Gastrocnemius medialis (tissue), 4 donors: ENCODE data around the gene ZBTB43. TPM values are rescaled to one million over a fixed set of nuclear protein-coding genes. Genes with fewer than 3 reads are reported as not detected.

ENCODE experiments used
- ATAC-seq, 2 donors: fragments of 150-250 bp; one replicate each; pipeline ENCODE4 v1.9.1; 2016
- DNase-seq, 2 donors: peaks; one replicate each; pipeline ENCODE4 v3.0.0-alpha.2; 2019
- H3K27ac ChIP-seq, 4 donors: fragments of 200-600 bp; sonication (generic); 1 replicate in 1 of 4; 2 replicates in 3 of 4; pipeline ENCODE4 v1.5.1; 2016 to 2018; ENCODE audit warnings: mild to moderate bottlenecking in 2 of 4, moderate library complexity in 1 of 4
- H3K27me3 ChIP-seq, 3 donors: fragments of 200-600 bp; sonication (generic) in 2 of 3; 1 replicate in 1 of 3; 2 replicates in 2 of 3; pipeline versions ENCODE4 v1.5.1 to v1.6.0; 2016 to 2019; ENCODE audit warnings: mild to moderate bottlenecking in 1 of 3, moderate library complexity in 1 of 3
- H3K36me3 ChIP-seq, 2 donors: fragments of 200-600 bp; sonication (generic) in 1 of 2; one replicate each; pipeline ENCODE4 v1.5.1; 2017 to 2018
- H3K4me1 ChIP-seq, 2 donors: fragments of 200-600 bp; sonication (generic) in 1 of 2; one replicate each; pipeline ENCODE4 v1.5.1; 2016 to 2017; ENCODE audit warnings: mild to moderate bottlenecking in 2 of 2
- H3K4me3 ChIP-seq, 4 donors: fragments of 200-600 bp; sonication (generic) in 3 of 4; 1 replicate in 1 of 4; 2 replicates in 3 of 4; pipeline ENCODE4 v1.5.1; 2016 to 2019; ENCODE audit warnings: mild to moderate bottlenecking in 2 of 4
- H3K9me3 ChIP-seq, 3 donors: fragments of 200-600 bp; sonication (generic) in 2 of 3; 1 replicate in 1 of 3; 2 replicates in 2 of 3; pipeline ENCODE4 v1.5.1; 2016 to 2019
- CTCF ChIP-seq, 5 experiments: fragments of 450-650 bp in 3 of 5; fragments of 200-600 bp in 2 of 5; sonication (generic) in 2 of 5; IDR thresholded peaks in 4 of 5; conservative IDR thresholded peaks in 1 of 5; 1 replicate in 4 of 5; 2 replicates in 1 of 5; pipeline ENCODE4 v1.5.1; 2016 to 2019; ENCODE audit warnings: antibody characterized with exemption in 5 of 5, mild to moderate bottlenecking in 3 of 5, moderate library complexity in 3 of 5
- POLR2A ChIP-seq, 2 donors: fragments of 450-650 bp; IDR thresholded peaks; one replicate each; pipeline ENCODE4 v1.6.1; 2017; ENCODE audit warnings: antibody characterized with exemption in 2 of 2, mild to moderate bottlenecking in 2 of 2, moderate library complexity in 2 of 2
- in situ Hi-C, 4 donors: fragments of 200-750 bp; cut with MboI; loops; one replicate each; pipeline versions ENCODE4 v1.15.0 to v1.8.0; 2017; ENCODE audit warnings: low sequenced_read_pairs in 4 of 4
- intact Hi-C: fragments of 100-400 bp; cut with DNase I; formaldehyde crosslinking; loops from one replicate; pipeline ENCODE4 v1.15.1; 2023; ENCODE audit warnings: low total_unique reads
- total RNA-seq, 4 donors: library from RNA; depleted of rRNA; stranded (reverse); fragments of >200 nt; gene quantifications; one replicate each; pipeline versions ENCODE4 v1.1.0 to v1.2.3, GENCODE V29; 2016

ZBTB43 gene
- 10 to 100 TPM; 44.9 to 65.2 (median 60.0) TPM for total RNA-seq

DNA sequence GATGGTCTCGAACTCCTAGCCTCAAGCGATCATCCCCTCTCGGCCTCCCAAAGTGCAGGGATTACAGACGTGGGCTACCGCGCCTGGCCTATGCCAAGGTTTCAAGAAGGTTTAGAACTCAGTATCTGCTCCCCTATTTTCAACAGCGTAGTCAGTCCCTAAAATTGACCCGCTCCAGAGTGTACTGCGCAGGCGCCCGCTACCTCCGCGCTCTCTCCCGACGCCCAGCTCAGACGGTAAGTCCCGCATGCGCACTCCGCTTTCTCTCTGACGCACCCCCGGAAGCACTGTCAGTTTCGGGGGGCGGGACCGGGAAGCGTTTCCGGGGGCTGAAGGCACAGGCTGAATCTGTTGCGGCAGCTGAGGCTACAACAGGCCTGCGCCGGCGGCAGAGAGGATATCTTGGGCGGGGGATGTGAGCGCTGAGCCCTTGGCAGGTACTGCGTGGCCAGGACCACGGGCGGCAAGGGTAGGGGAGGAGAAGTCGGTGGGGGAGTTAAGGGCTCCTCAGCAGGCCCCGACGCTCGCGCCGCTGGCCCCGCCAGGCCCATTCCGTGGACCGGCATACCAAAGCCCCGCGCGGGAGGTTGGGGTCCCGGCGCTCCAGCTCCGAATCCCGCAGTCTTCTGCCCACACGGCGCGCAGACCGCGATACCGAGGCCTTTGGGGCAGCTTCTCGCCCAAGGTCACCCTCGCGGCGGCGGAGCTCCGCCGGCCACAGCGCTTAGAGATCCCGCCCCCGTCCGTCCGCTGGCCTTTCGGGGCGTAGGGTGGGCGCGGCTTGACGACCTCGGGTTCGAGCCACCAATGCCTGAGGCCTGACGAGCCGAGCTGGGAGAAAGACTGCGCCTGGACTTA, at the start of gene ZBTB43:
TSS of gene ZBTB43 (plus strand) at position 345 of the 858 bp plus-strand sequence. CDS start 27,470 bp downstream, outside the sequence.
- Histone ChIP-seq H3K27me3 (no peaks in the 10 kb centered on the region), H3K27ac (peak within 1 kb of the TSS; percentile 88 to 100 (median 98)), H3K9me3 (no peaks in the 10 kb centered on the region), H3K36me3 (peaks cover 0 to 13% of the 10 kb centered on the region in 2 donors), H3K4me1 (peaks cover 33 to 45% of the 10 kb centered on the region in 2 donors), H3K4me3 (peak within 1 kb of the TSS; percentile 75 to 98 (median 90))
- peak; percentile 63 to 69 for ATAC-seq
- intact Hi-C loops (loop anchor here (5.0 to 10.0 kb wide), 2 partner anchors 57 to 330 kb away; partner anchors contain the start of gene ZBTB34), in situ Hi-C loops (no loop called here)
- DNase-seq = peak; percentile 96 to 98
- TF ChIP-seq POLR2A (IDR thresholded peaks at IDR 0.05) (peak; percentile 98), CTCF (IDR thresholded peaks at IDR 0.05 in 4 of 5, conservative IDR thresholded peaks at IDR 0.05 in 1 of 5) (no peak)

DNA sequence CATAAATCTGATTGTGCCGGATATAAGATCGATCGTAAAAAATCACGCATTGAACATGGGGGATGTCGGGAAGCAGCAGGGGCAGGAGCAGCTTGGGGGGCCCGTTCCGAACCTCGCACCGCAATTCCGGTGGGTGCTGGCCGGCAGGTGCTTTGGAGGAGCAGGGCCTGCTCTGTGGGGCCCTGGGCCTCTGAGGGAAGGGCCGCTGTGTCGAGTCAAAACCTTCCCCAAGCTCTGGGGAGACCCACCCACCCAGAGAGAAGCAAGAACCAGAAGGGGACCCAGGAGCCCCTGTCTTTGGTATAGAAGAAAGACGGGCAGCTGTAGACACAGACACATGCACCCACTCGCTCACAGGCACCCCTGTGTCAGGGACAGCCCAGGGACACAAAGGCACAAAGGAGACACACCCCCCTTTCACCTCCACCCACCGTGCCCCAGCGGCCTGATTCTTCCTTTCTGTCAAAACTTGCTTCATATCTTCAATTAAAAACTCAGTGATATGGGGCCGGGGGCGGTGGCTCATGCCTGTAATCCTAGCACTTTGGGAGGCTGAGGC, 49.4 kb upstream of the ZBTB43 start:
- TF ChIP-seq POLR2A (IDR thresholded peaks at IDR 0.05) = no peak
- TF ChIP-seq CTCF (IDR thresholded peaks at IDR 0.05 in 4 of 5, conservative IDR thresholded peaks at IDR 0.05 in 1 of 5) = no peak
- in situ Hi-C loops = no loop called here
- no peak for ATAC-seq

GRCh38 chr9:126756238-126756637, 48.6 kb upstream of the ZBTB43 start:
- intact Hi-C loops (no loop called here), in situ Hi-C loops (no loop called here)
- Histone ChIP-seq H3K4me3 (no peak overlapping the region), H3K9me3 (no peaks in the 10 kb centered on the region), H3K27me3 (peaks cover 5 to 10% (median 9%) of the 10 kb centered on the region in 3 donors), H3K4me1 (no peaks in the 10 kb centered on the region), H3K36me3 (no peaks in the 10 kb centered on the region), H3K27ac (no peak overlapping the region)
- TF ChIP-seq CTCF (IDR thresholded peaks at IDR 0.05 in 4 of 5, conservative IDR thresholded peaks at IDR 0.05 in 1 of 5) (no peak), POLR2A (IDR thresholded peaks at IDR 0.05) (no peak)
- DNase-seq (no peak), ATAC-seq (no peak)

More for the DNA sequence above, 49.4 kb upstream of the ZBTB43 start:
- Histone ChIP-seq H3K36me3 (no peaks in the 10 kb centered on the region), H3K27ac (no peak overlapping the region), H3K9me3 (no peaks in the 10 kb centered on the region), H3K4me3 (no peak overlapping the region), H3K4me1 (no peaks in the 10 kb centered on the region), H3K27me3 (peaks cover 5 to 16% (median 15%) of the 10 kb centered on the region in 3 donors)
- intact Hi-C loops = no loop called here
- no peak for DNase-seq

GRCh38 chr9:126756876-126757415, 47.9 kb upstream of the ZBTB43 start:
- TF ChIP-seq CTCF (IDR thresholded peaks at IDR 0.05 in 4 of 5, conservative IDR thresholded peaks at IDR 0.05 in 1 of 5) (no peak), POLR2A (IDR thresholded peaks at IDR 0.05) (no peak)
- intact Hi-C loops (no loop called here), in situ Hi-C loops (no loop called here)
- H3K27me3 ChIP-seq = peaks cover 1 to 11% (median 10%) of the 10 kb centered on the region in 3 donors
- DNase-seq (no peak), ATAC-seq (no peak)
- no peaks in the 10 kb centered on the region for H3K9me3 ChIP-seq
- H3K4me3 ChIP-seq = no peak overlapping the region
- no peaks in the 10 kb centered on the region for H3K36me3 ChIP-seq
- no peak overlapping the region for H3K27ac ChIP-seq
- H3K4me1 ChIP-seq = no peaks in the 10 kb centered on the region
